Stimulated activated CD8-positive, alpha-beta memory T cell treated with anti-CD3 and anti-CD28 coated beads, Interleukin-4, amount 100 ng/mL, for 4 hours (primary cell): ENCODE data around the gene MALAT1.

Source experiments
- DNase-seq, 2 donors: peaks; one replicate each; pipeline ENCODE4 v3.0.0-alpha.2; 2020; ENCODE audit warnings: low read depth in 2 of 2, low spot score in 1 of 2

The MALAT1 gene

GRCh38 chr11:65478388-65479183 is 20.3 kb upstream of the MALAT1 start:
- DNase-seq = no peak

GRCh38 chr11:65479184-65480145 is 19.4 kb upstream of the MALAT1 start:
- no peak for DNase-seq

- DNase-seq = no peak
Observed at GRCh38 chr11:65482306-65482850, 16.5 kb upstream of the MALAT1 start.

- DNase-seq = no peak
Observed at GRCh38 chr11:65485920-65486219, 13.0 kb upstream of the MALAT1 start.

- no peak for DNase-seq
Observed at GRCh38 chr11:65486570-65487466, 12.0 kb upstream of the MALAT1 start.

- no peak for DNase-seq
Observed at GRCh38 chr11:65487467-65488272, 11.2 kb upstream of the MALAT1 start.

GRCh38 chr11:65488273-65489034 is 10.4 kb upstream of the MALAT1 start:
- DNase-seq = no peak

GRCh38 chr11:65489035-65489705 is 9.7 kb upstream of the MALAT1 start:
- DNase-seq = no peak

GRCh38 chr11:65489706-65490320 is 9.0 kb upstream of the MALAT1 start:
- no peak for DNase-seq

GRCh38 chr11:65491163-65491465 is 7.7 kb upstream of the MALAT1 start:
- DNase-seq = no peak

- DNase-seq = no peak
Observed at GRCh38 chr11:65491614-65492386, 7.0 kb upstream of the MALAT1 start.

- DNase-seq = no peak
Observed at GRCh38 chr11:65492387-65492636, 6.5 kb upstream of the MALAT1 start.

- no peak for DNase-seq
Observed at GRCh38 chr11:65492637-65493366, 6.0 kb upstream of the MALAT1 start.

GRCh38 chr11:65493367-65494176 is 5.3 kb upstream of the MALAT1 start:
- no peak for DNase-seq

GRCh38 chr11:65496304-65497140 is 2.3 kb upstream of the MALAT1 start:
- DNase-seq = no peak
